AG10803 (cell line): ENCODE results near the gene ABI2.

Experiments used
- DNase-seq: peaks from one replicate; pipeline ENCODE4 v3.0.0; 2010; ENCODE audit warnings: low read depth
- H3K4me3 ChIP-seq: 2 replicates; pipeline ENCODE4 v1.5.1; 2011; ENCODE audit warnings: mild to moderate bottlenecking, low read length, control low read depth
- TF ChIP-seq, protein P1 (sequence below): conservative IDR thresholded peaks from 2 replicates; pipeline ENCODE4 v1.5.1; 2011; ENCODE audit warnings: mild to moderate bottlenecking, low read length, control low read depth, inconsistent platforms

ABI2 gene

DNA sequence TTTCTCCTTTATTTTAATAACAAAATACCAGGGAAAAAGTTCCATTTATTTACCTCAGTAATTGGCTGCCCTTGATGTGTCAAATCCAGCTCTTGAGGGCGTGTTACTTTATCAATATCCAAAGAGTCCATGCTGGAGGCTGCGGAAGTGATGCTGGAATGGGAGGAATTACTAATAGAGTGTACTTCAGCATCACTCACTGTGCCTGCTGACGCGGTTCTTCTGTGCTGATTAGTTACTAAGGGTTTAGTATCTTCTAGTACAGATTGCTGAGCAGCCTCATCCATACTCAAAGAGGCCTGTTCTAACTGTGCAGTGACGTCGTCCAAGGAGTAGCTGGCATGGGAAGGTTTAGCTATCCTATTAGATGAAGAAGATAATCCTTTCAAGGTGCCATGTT lies 161.3 kb downstream of the ABI2 start:
- TF ChIP-seq, protein P1, sequence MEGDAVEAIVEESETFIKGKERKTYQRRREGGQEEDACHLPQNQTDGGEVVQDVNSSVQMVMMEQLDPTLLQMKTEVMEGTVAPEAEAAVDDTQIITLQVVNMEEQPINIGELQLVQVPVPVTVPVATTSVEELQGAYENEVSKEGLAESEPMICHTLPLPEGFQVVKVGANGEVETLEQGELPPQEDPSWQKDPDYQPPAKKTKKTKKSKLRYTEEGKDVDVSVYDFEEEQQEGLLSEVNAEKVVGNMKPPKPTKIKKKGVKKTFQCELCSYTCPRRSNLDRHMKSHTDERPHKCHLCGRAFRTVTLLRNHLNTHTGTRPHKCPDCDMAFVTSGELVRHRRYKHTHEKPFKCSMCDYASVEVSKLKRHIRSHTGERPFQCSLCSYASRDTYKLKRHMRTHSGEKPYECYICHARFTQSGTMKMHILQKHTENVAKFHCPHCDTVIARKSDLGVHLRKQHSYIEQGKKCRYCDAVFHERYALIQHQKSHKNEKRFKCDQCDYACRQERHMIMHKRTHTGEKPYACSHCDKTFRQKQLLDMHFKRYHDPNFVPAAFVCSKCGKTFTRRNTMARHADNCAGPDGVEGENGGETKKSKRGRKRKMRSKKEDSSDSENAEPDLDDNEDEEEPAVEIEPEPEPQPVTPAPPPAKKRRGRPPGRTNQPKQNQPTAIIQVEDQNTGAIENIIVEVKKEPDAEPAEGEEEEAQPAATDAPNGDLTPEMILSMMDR: no peak
- no peak for DNase-seq
- H3K4me3 ChIP-seq: no peak overlapping the region

DNA sequence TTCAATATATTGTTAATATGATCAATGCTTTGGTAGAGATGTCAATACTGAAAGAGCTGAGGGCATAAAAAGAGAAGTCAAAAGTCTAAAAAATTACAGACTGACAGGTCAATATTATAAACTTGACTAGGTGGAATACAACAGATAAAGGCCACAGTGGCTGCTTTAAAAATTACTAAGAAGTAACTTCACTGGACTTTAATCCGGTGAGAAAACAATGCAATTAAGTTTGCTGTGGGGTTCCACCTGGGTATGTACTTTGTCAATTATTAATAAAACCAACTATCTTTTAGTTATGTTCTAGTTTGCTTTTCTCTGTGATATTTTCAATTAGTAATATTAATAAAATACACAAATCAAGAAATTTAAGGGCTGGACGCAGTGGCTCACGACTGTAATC lies 162.2 kb downstream of the ABI2 start:
- TF ChIP-seq, protein P1: no peak
- H3K4me3 ChIP-seq: no peak overlapping the region
- DNase-seq: no peak

DNA sequence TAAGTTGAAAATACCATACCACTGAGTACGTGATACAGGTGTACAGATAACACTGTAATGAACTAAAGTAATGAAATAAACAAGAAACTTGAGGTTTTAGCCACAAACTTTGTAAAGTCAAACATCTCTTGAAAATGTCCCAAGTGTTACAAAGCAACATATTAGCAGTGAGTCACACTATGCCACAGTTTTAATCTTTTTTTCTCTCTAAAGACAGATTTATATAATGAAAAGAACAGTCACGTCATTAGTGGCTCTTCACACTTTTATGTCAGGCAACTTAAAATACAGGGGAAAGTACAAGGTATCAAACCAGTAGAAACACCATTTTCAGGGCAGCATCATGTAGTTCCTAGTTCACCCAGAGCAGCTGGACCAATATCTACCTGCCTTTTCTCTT lies 164.8 kb downstream of the ABI2 start:
- TF ChIP-seq, protein P1: no peak
- peak; percentile 37 for DNase-seq
- H3K4me3 ChIP-seq: no peak overlapping the region
